Measurements from ENCODE around the gene FAM210B.
"Not testable (repeated sequence)": the region's sequence is repeated elsewhere in the genome, so short reads cannot be mapped to it uniquely, and the experiment has no call there.

Gene FAM210B

GRCh38 chr20:56360133-56360907, 1.5 kb downstream of the FAM210B start:
- no peak for FAIRE-seq
- DNase-seq (ENCODE audit: low spot score) = no peak

GRCh38 chr20:56360908-56361205, 2.1 kb downstream of the FAM210B start:
- DNase-seq (ENCODE audit: low spot score) (no peak), FAIRE-seq (no peak)

- FAIRE-seq (no peak), DNase-seq (ENCODE audit: low spot score) (no peak)
Observed at GRCh38 chr20:56361900-56362299, 3.1 kb downstream of the FAM210B start.

- no peak for DNase-seq (ENCODE audit: low spot score)
- no peak for FAIRE-seq
Observed at GRCh38 chr20:56362833-56363413, 4.1 kb downstream of the FAM210B start.

GRCh38 chr20:56363491-56363890, 4.7 kb downstream of the FAM210B start:
- DNase-seq (ENCODE audit: low spot score) (no peak), FAIRE-seq (no peak)

GRCh38 chr20:56368351-56369134, 9.8 kb downstream of the FAM210B start:
- FAIRE-seq = no peak
- DNase-seq (ENCODE audit: low spot score) = no peak

- DNase-seq (ENCODE audit: low spot score) (no peak), FAIRE-seq (no peak)
Observed at GRCh38 chr20:56369179-56369578, 10.4 kb downstream of the FAM210B start.

- FAIRE-seq (no peak), DNase-seq (ENCODE audit: low spot score) (no peak)
Observed at GRCh38 chr20:56371977-56372376, 13.2 kb downstream of the FAM210B start.

GRCh38 chr20:56372850-56373249, 14.1 kb downstream of the FAM210B start:
- no peak for DNase-seq (ENCODE audit: low spot score)
- FAIRE-seq = no peak

- FAIRE-seq = peak; percentile 69
- DNase-seq (ENCODE audit: low spot score) = peak; percentile 73
Observed at GRCh38 chr20:56373942-56374341, 15.2 kb downstream of the FAM210B start.

- no peak for DNase-seq (ENCODE audit: low spot score)
- no peak for FAIRE-seq
Observed at GRCh38 chr20:56376331-56376730, 17.6 kb downstream of the FAM210B start.

GRCh38 chr20:56378386-56378785, 19.6 kb downstream of the FAM210B start:
- FAIRE-seq (no peak), DNase-seq (ENCODE audit: low spot score) (no peak)

GRCh38 chr20:56380375-56380774, 21.6 kb downstream of the FAM210B start:
- DNase-seq (ENCODE audit: low spot score) (no peak), FAIRE-seq (no peak)

- DNase-seq (ENCODE audit: low spot score) = no peak
- FAIRE-seq = no peak
Observed at GRCh38 chr20:56381501-56381900, 22.7 kb downstream of the FAM210B start.

GRCh38 chr20:56382696-56383095, 23.9 kb downstream of the FAM210B start:
- DNase-seq (ENCODE audit: low spot score) = no peak
- no peak for FAIRE-seq

GRCh38 chr20:56383334-56383733, 24.6 kb downstream of the FAM210B start:
- DNase-seq (ENCODE audit: low spot score) (no peak), FAIRE-seq (no peak)

GRCh38 chr20:56385130-56385529, 26.4 kb downstream of the FAM210B start:
- DNase-seq (ENCODE audit: low spot score) (no peak), FAIRE-seq (no peak)

GRCh38 chr20:56386219-56386618, 27.4 kb downstream of the FAM210B start:
- no peak for DNase-seq (ENCODE audit: low spot score)
- no peak for FAIRE-seq

- no peak for FAIRE-seq
Observed at GRCh38 chr20:56388882-56389281, 30.1 kb downstream of the FAM210B start.

GRCh38 chr20:56389807-56390206, 31.0 kb downstream of the FAM210B start:
- no peak for DNase-seq (ENCODE audit: low spot score)
- FAIRE-seq = no peak

More at GRCh38 chr20:56388882-56389281, 30.1 kb downstream of the FAM210B start:
- DNase-seq (ENCODE audit: low spot score) = no peak

GRCh38 chr20:56390396-56390795, 31.6 kb downstream of the FAM210B start:
- not testable (repeated sequence) for FAIRE-seq; DNase-seq (ENCODE audit: low spot score)

- DNase-seq (ENCODE audit: low spot score) (no peak), FAIRE-seq (no peak)
Observed at GRCh38 chr20:56391037-56391436, 32.3 kb downstream of the FAM210B start.
